ENCODE data around the gene DTWD2. TPM values are rescaled to one million over a fixed set of nuclear protein-coding genes. Genes with fewer than 3 reads are reported as not detected.

The DTWD2 gene, protein sequence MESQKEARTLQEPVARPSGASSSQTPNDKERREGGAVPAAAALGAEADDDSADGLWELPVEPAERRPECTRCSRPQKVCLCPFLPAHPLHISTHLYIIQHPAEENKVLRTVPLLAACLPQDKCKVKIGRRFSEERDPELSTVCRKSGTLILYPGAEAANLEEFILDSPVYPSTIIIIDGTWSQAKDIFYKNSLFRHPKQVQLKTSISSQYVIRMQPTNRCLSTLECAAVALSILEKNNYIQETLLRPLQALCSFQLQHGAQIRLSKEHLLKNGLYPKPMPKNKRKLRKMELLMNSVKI
- total RNA-seq: 5.0 and 9.3 TPM in 2 replicates

DNA sequence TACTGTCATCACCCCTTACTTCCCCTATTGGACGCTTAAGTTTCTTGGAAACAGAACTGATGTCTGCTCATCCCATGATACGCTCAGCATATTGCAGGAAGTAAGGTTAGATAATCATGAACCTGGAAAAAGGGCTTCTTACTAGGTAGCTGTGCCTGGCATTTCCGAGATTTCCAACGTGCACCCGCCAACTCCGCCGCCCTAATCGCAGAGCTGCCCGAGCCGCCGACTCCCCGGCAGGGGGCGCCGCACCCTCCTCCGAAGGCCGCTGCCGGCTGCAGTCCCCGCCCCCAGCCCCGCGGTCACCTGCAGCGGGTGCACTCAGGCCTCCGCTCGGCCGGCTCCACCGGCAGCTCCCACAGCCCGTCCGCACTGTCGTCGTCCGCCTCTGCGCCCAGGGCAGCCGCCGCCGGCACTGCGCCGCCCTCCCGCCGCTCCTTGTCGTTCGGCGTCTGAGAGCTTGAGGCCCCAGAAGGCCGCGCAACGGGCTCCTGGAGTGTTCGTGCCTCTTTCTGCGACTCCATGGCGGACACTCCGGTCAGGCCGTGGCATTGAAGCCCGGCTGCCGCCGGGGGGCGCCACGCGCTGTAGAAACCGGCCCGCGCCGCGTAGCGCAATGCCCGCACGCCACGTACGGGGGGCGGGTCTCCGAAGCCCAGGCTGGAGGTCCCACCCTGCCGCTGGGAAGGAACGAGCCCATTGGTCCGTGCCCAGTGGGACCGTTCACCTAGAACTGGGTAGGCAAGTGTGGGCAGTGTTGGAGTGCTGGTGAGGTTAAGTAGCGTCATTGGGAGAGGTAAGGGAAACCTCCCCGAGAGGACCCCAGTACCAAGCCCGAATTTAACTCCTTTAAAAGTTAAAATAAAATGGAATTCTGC, at the start of gene DTWD2:
TSS of gene DTWD2 (minus strand) at position 560 of the 878 bp plus-strand sequence. CDS start at position 524, 36 bp downstream.

Other genes starting within 250 kb of the DTWD2 start
- 32.0 and 45.9 TPM in 2 replicates for gene DMXL1, start 82.5 kb upstream of the DTWD2 start, total RNA-seq